PC-3 (cell line): ENCODE data around the gene MN1. TPM values are rescaled to one million over a fixed set of nuclear protein-coding genes. Genes with fewer than 3 reads are reported as not detected.

Experiments used
- ATAC-seq: fragments of 200-7000 bp; cut with Tn5 transposase; 2 replicates; pipeline ENCODE4 v1.9.1; 2020; ENCODE audit warnings: mild to moderate bottlenecking, moderate library complexity
- BruUV-seq: library from RNA; stranded (reverse); fragments of 400-500 nt; replicated peaks from 2 replicates; lab custom pipeline; 2021; lab: Mats Ljungman, UMichigan
- CTCF ChIA-PET: fragments of 300-600 bp; sonication (Branson Sonifier 250); formaldehyde crosslinking; loops from one replicate; lab custom pipeline; 2022; ENCODE audit warnings: antibody characterized with exemption; lab: Charles Lee
- POLR2A ChIA-PET: fragments of 300-600 bp; sonication (Branson Sonifier 250); formaldehyde crosslinking; loops from one replicate; lab custom pipeline; 2022; ENCODE audit warnings: antibody characterized with exemption; ENCODE audit not compliant: unreplicated experiment; lab: Charles Lee
- DNase-seq: peaks from one replicate; pipeline ENCODE4 v3.0.0-alpha.2; 2015
- H2AFZ ChIP-seq: fragments of 300-600 bp; sonication (generic); 2 replicates; pipeline ENCODE4 v1.6.0; 2016; ENCODE audit warnings: antibody characterized with exemption, low read length
- H3F3A ChIP-seq: fragments of 300-600 bp; sonication (generic); one replicate; pipeline ENCODE4 v1.6.0; 2017; ENCODE audit warnings: antibody characterized with exemption, low read length, control low read depth, mild to moderate bottlenecking; ENCODE audit not compliant: unreplicated experiment
- H3K27ac ChIP-seq: fragments of 300-600 bp; sonication (generic); 2 replicates; pipeline ENCODE4 v1.5.1; 2016; ENCODE audit warnings: mild to moderate bottlenecking, low read length
- H3K27me3 ChIP-seq: fragments of 300-600 bp; sonication (generic); 2 replicates; pipeline ENCODE4 v1.6.1; 2016; ENCODE audit warnings: low read length, mixed read lengths
- H3K36me3 ChIP-seq: fragments of 300-600 bp; sonication (generic); 2 replicates; pipeline ENCODE4 v1.6.1; 2016; ENCODE audit warnings: low read depth, mixed run types, low read length, mixed read lengths
- H3K4me1 ChIP-seq: fragments of 300-600 bp; sonication (generic); 2 replicates; pipeline ENCODE4 v1.5.1; 2016; ENCODE audit warnings: low read length; ENCODE audit not compliant: insufficient read depth
- H3K4me2 ChIP-seq: fragments of 300-600 bp; sonication (generic); 2 replicates; pipeline ENCODE4 v1.6.0; 2016; ENCODE audit warnings: low read length
- H3K4me3 ChIP-seq: fragments of 300-600 bp; sonication (generic); 2 replicates; pipeline ENCODE4 v1.5.1; 2016; ENCODE audit warnings: mild to moderate bottlenecking, low read length, mixed read lengths
- H3K79me2 ChIP-seq: fragments of 300-600 bp; sonication (generic); 2 replicates; pipeline ENCODE4 v1.6.1; 2017; ENCODE audit warnings: low read length, mixed read lengths
- H3K9ac ChIP-seq: fragments of 300-600 bp; sonication (generic); 2 replicates; pipeline ENCODE4 v1.6.0; 2016; ENCODE audit warnings: mild to moderate bottlenecking, low read length
- H3K9me2 ChIP-seq: fragments of 300-600 bp; sonication (generic); replicated peaks from 2 replicates; pipeline ENCODE4 v1.6.1; 2016; ENCODE audit warnings: mixed run types, low read length, mixed read lengths
- H3K9me3 ChIP-seq: fragments of 300-600 bp; sonication (generic); 2 replicates; pipeline ENCODE4 v1.6.1; 2016; ENCODE audit warnings: low read length, mixed read lengths
- H4K20me1 ChIP-seq: fragments of 300-600 bp; sonication (generic); 2 replicates; pipeline ENCODE4 v1.6.1; 2016; ENCODE audit warnings: low read length, mixed read lengths
- EZH2 ChIP-seq: fragments of 300-600 bp; sonication (generic); IDR thresholded peaks from one replicate; pipeline ENCODE4 v1.6.1; 2017; ENCODE audit warnings: antibody characterized with exemption, mild to moderate bottlenecking, low read length; ENCODE audit not compliant: unreplicated experiment
- EZH2phosphoT487 ChIP-seq: fragments of 300-600 bp; sonication (generic); IDR thresholded peaks from 2 replicates; pipeline ENCODE4 v1.6.1; 2018; ENCODE audit warnings: mild to moderate bottlenecking, antibody characterized with exemption, low read length, borderline replicate concordance
- intact Hi-C: fragments of 100-400 bp; cut with micrococcal nuclease; formaldehyde crosslinking; loops from 2 replicates; pipeline ENCODE4 v1.9.0; 2023
- total RNA-seq: library from RNA; depleted of rRNA; stranded (reverse); fragments of >200 nt; gene quantifications from 2 replicates; pipeline ENCODE4 v1.2.3, GENCODE V29; 2014
- TF ChIP-seq, protein P1 (sequence below): fragments of 300-600 bp; sonication (generic); conservative IDR thresholded peaks from 2 replicates; pipeline ENCODE4 v1.5.1; 2017; ENCODE audit warnings: antibody characterized with exemption, low read depth, mild to moderate bottlenecking, low read length

Gene MN1
- total RNA-seq, 1 experiment from 2014 or later = 2.7 TPM

- ChIA-PET POLR2A (no interaction called here), CTCF (no interaction called here)
- BruUV-seq = no TSS peak
- no peak for DNase-seq
- no peaks in the 10 kb centered on the region for H3K27me3 ChIP-seq
- no peak overlapping the region for H3K4me3 ChIP-seq
- no peaks in the 10 kb centered on the region for H3K9me3 ChIP-seq
- H4K20me1 ChIP-seq = no peaks in the 10 kb centered on the region
- no peaks in the 10 kb centered on the region for H3K4me1 ChIP-seq
- no peaks in the 10 kb centered on the region for H3F3A ChIP-seq
- H3K27ac ChIP-seq = no peak overlapping the region
- ATAC-seq = no peak
- TF ChIP-seq EZH2 (no peak), EZH2phosphoT487 (no peak)
- TF ChIP-seq, protein P1, sequence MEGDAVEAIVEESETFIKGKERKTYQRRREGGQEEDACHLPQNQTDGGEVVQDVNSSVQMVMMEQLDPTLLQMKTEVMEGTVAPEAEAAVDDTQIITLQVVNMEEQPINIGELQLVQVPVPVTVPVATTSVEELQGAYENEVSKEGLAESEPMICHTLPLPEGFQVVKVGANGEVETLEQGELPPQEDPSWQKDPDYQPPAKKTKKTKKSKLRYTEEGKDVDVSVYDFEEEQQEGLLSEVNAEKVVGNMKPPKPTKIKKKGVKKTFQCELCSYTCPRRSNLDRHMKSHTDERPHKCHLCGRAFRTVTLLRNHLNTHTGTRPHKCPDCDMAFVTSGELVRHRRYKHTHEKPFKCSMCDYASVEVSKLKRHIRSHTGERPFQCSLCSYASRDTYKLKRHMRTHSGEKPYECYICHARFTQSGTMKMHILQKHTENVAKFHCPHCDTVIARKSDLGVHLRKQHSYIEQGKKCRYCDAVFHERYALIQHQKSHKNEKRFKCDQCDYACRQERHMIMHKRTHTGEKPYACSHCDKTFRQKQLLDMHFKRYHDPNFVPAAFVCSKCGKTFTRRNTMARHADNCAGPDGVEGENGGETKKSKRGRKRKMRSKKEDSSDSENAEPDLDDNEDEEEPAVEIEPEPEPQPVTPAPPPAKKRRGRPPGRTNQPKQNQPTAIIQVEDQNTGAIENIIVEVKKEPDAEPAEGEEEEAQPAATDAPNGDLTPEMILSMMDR = no peak
- H3K9me2 ChIP-seq = no peaks in the 10 kb centered on the region
- H2AFZ ChIP-seq = no peak overlapping the region
- no peaks in the 10 kb centered on the region for H3K79me2 ChIP-seq
- H3K4me2 ChIP-seq = no peak overlapping the region
- H3K36me3 ChIP-seq = no peaks in the 10 kb centered on the region
- intact Hi-C loops = no loop called here
- no peak overlapping the region for H3K9ac ChIP-seq
Measured at GRCh38 chr22:27834364-27835185, 33.0 kb upstream of the MN1 start.

DNA sequence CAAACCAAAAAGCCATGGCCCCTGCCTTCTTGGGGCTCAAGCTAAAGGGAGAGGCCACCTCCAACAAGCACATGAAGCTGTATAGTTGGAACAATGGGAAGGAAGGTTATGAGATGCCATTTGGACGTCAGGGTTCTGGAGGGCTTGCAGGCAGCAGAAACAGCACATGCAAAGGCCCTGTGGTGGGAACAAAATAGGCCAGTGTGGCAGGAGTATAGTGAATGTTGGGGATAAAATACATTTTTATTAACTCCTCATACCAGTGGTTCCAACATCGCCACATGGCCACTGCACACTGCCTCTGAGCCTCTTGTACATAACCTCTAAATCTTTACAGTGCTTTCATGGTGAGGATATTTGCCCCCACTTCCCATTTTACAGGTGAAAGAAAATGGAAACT lies 32.2 kb upstream of the MN1 start:
- Histone ChIP-seq H3F3A (no peaks in the 10 kb centered on the region), H3K27me3 (no peaks in the 10 kb centered on the region), H3K4me1 (no peaks in the 10 kb centered on the region), H3K9me3 (no peaks in the 10 kb centered on the region), H3K36me3 (no peaks in the 10 kb centered on the region), H2AFZ (no peak overlapping the region), H3K79me2 (no peaks in the 10 kb centered on the region), H3K4me2 (no peak overlapping the region), H4K20me1 (no peaks in the 10 kb centered on the region), H3K27ac (no peak overlapping the region), H3K9ac (no peak overlapping the region), H3K4me3 (no peak overlapping the region), H3K9me2 (no peaks in the 10 kb centered on the region)
- ATAC-seq (no peak), DNase-seq (no peak)
- TF ChIP-seq, protein P1 = no peak
- TF ChIP-seq EZH2 = no peak
- no peak for TF ChIP-seq EZH2phosphoT487
- intact Hi-C loops = no loop called here
- POLR2A ChIA-PET = no interaction called here
- no TSS peak for BruUV-seq
- CTCF ChIA-PET = interaction anchor here (0.6 kb wide), 1 partner anchor 175 kb away, joined by 3 read pairs; no protein-coding TSS in a partner anchor

DNA sequence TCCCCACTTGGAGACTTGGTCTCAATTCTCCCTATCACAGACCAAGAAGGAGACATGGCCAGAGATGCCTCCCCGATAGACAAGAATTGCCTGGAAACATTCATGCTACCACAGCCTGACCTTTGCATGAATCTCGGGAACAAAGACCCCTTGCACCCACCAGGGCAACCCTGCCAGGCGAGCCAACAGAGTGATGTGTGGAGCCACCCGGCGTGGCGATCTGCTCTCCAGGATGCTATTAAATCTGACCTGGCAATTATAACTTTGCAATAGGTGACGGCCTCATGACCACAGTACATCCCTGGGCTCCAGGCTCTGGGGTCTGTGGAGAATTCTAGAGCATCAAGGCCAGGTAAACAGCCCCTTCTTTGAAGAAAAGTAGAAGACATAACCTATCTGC lies 31.1 kb upstream of the MN1 start:
- Histone ChIP-seq H3K27ac (no peak overlapping the region), H3K27me3 (no peaks in the 10 kb centered on the region), H3K4me2 (no peak overlapping the region), H4K20me1 (no peaks in the 10 kb centered on the region), H2AFZ (no peak overlapping the region), H3K9ac (no peak overlapping the region), H3K9me3 (no peaks in the 10 kb centered on the region), H3K9me2 (no peaks in the 10 kb centered on the region), H3K36me3 (no peaks in the 10 kb centered on the region), H3K4me1 (no peaks in the 10 kb centered on the region), H3F3A (no peaks in the 10 kb centered on the region), H3K4me3 (no peak overlapping the region), H3K79me2 (no peaks in the 10 kb centered on the region)
- DNase-seq = no peak
- TF ChIP-seq, protein P1 = no peak
- TF ChIP-seq EZH2 = no peak
- no peak for TF ChIP-seq EZH2phosphoT487
- ChIA-PET CTCF (no interaction called here), POLR2A (no interaction called here)
- intact Hi-C loops = no loop called here
- no peak for ATAC-seq
- BruUV-seq = no TSS peak
